DMS79 treated with DMSO at 0.1 percent for 48 hours (cell line): ENCODE data around the gene PLCL2.

Experiments used
- DNase-seq: peaks from one replicate; lab custom pipeline; 2025; lab: John Stamatoyannopoulos, UW

The PLCL2 gene

GRCh38 chr3:16884748-16885592 is at the start of gene PLCL2:
PLCL2 (plus strand) TSS chr3:16884955; CDS start chr3:16885040, 85 bp downstream.
- DNase-seq = peak; percentile 36

GRCh38 chr3:16836505-16837237 is 48.1 kb upstream of the PLCL2 start:
- DNase-seq = no peak

GRCh38 chr3:16837602-16838001 is 47.2 kb upstream of the PLCL2 start:
- DNase-seq = no peak

- no peak for DNase-seq
Observed at GRCh38 chr3:16838561-16838960, 46.2 kb upstream of the PLCL2 start.

- DNase-seq = no peak
Observed at GRCh38 chr3:16839271-16840100, 45.3 kb upstream of the PLCL2 start.

GRCh38 chr3:16840101-16840424 is 44.7 kb upstream of the PLCL2 start:
- no peak for DNase-seq

- no peak for DNase-seq
Observed at GRCh38 chr3:16841041-16841753, 43.6 kb upstream of the PLCL2 start.

- no peak for DNase-seq
Observed at GRCh38 chr3:16841904-16842271, 42.9 kb upstream of the PLCL2 start.

- DNase-seq = peak; percentile 66
Observed at GRCh38 chr3:16842272-16843270, 42.2 kb upstream of the PLCL2 start.

- no peak for DNase-seq
Observed at GRCh38 chr3:16844222-16844621, 40.5 kb upstream of the PLCL2 start.

- DNase-seq = no peak
Observed at GRCh38 chr3:16844791-16845190, 40.0 kb upstream of the PLCL2 start.

GRCh38 chr3:16846373-16847080 is 38.2 kb upstream of the PLCL2 start:
- DNase-seq = no peak

GRCh38 chr3:16848007-16848406 is 36.7 kb upstream of the PLCL2 start:
- DNase-seq = no peak

- DNase-seq = no peak
Observed at GRCh38 chr3:16849229-16849628, 35.5 kb upstream of the PLCL2 start.

GRCh38 chr3:16849795-16850194 is 35.0 kb upstream of the PLCL2 start:
- DNase-seq = no peak

GRCh38 chr3:16855497-16855896 is 29.3 kb upstream of the PLCL2 start:
- DNase-seq = no peak

- no peak for DNase-seq
Observed at GRCh38 chr3:16860234-16860633, 24.5 kb upstream of the PLCL2 start.

GRCh38 chr3:16861432-16861831 is 23.3 kb upstream of the PLCL2 start:
- DNase-seq = no peak

GRCh38 chr3:16864610-16865313 is 20.0 kb upstream of the PLCL2 start:
- no peak for DNase-seq
